GM15510 (cell line): ENCODE data around the gene DTX1.

Source experiments
- POLR2A ChIP-seq: IDR thresholded peaks from 3 replicates; pipeline ENCODE4 v1.6.1; 2011; ENCODE audit warnings: borderline replicate concordance; ENCODE audit not compliant: insufficient read length; ENCODE audit errors: extremely low read depth

DTX1 gene

DNA sequence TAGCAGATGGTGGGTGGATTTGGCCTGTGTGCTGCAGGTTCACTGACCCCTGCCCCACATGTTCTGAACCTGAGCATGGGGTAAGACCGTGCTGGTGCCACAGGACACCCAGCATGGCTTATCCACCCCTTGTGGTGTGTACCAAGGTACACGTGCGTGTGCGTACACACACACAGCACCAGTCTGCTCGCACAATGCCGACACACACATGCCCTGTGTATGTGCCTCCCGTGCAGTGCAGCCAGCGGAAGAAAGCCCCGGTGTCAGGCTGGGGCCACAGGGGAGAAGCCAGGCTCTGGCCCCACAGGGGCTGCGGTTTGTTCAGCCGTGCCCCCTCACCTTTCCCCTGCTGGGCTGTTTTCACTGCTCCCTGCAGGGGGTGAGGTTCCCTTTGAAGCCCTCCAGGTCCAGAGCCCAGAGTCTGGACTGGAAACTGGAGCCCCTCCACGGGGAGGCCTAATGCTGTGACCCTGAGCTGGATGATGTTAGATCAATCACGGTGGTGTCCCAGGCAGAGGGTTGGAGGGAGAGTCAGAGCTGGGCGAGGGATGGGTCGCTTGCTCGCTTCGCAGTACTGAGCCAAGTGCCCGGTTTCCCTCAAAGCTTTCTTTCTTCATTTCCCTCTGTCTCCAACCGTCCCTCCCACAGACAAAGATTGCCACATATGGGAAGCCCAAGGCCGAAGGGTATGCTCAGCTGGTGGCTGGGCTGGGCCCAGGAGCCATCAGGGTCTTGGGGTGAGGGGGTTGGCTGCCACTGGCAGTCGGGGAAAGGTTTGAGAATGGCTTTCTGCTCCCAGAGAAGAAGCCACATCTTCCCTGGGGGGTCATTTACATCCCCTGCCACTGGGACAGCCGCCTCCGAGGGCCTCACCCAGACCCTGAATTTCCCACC is 6.2 kb downstream of the DTX1 start:
- no peak for TF ChIP-seq POLR2A

DNA sequence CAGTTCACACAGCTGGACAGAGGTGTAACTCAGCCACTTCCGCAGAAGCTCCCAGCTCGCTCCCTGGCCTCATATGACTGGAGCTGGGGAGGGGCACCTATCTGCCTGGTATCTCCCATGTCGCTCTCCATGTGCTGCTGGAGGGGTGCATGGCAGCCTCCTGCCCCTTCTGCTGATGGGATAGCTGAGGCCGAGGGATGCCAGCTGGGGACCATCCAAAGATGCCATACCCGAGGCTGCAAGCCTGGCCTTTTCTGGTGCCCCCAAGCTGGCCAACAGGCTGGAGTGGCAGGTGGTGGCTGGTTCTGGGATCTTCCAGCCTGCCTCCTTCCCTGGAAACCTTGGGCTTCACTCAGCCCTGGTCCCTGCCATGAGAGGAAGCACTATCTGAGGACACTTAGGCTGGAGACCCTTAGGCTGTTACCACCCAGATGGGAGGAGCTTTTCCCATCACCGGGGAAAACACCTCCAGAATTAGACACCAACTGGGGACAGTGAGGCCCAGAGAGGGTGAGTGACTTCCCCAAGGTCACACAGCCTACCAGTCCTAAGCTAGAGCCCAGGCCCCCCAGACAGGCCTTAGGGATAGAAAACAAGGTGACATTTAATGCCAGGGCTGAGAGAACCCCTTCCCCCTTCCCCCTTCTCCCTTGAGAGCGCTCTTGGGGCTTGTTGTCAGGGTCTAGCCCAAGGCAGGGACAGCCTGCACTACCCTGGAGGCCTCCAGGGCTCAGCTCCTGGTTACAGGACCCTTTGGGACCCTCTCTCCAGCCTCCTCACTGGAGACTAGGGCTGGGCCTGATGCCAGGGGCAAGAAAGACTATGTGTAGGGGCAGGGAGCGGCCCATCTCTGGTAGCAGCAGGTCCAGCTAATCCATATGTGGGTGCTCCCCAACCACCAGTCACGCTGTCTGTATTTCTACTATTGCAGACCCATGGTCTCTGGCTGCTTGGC is 7.1 kb downstream of the DTX1 start:
- no peak for TF ChIP-seq POLR2A

DNA sequence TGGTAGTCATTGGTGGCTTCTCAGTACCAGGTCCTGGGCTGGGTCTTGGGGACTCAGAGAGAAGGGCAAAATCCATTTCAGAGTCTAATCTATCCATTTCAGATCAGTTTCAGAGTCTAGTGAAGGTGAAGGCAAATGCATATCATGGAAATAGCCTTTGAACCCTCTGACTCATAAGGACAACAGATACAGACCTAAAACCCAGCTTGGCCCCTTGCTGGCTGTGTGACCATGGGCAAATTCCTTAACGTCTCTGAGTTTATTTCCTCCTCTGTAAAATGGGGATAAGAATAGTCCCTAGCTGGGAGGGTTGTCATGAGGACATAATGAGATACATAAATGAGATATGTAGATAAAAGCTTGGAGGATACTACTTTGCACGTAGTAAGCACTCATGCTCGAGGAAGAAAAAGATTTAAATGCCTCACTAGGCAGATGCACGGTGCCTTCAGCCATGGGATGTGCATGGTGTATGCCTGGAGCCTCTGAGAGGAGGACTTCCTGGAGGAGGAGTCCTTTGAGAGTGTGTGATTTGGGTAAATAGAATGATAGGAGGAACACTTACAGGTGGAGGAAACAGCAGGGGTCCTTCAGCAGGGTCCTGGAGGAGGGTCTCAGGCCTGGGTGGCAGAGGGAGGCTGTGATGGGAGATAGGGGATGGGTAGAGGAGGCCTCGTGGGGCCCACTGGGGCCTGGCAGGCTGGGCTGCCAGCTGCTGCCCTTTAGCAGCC is 8.0 kb downstream of the DTX1 start:
- no peak for TF ChIP-seq POLR2A

DNA sequence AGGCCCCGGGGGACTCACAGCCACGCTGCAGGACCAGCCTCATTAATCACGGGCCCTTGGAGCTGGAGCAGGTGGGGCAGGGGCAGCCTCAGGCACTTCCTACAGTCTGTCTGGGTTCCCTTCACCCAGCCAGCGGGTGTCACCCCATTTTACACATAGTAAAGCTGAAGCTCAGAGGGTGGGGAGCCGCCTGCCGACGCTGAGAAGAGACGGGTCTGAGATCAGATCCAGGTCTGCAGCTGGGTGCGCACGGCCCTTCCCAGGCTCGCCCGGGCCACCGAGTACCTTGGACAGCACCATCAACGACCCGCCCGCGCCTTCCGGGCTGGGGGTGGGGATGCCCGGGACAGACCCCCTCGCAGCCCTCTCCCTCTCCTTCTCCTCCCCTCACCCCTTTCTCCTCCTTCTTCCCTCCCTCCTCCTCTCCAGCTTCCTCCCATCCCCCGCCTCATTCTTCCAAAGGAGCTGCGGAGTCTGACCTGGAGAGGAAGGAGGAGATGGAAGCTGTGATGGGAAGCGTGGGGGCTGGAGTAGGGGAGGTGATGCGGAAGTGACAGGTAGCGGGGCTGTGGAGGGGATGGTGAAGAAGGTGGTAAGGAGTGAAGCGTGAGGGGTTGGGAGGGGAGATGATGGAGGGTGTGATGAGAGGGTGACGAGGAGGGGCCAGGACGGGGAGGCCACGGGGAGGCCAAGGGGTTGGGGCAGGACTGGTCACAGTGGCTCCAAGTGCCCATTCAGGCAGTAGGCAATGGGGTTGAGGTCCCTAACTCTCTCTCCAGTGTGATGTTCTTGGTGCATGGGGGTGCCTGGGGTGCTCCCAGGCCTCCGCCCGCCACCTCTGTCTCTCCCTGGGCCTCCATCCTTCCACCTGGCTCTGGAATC is 8.8 kb downstream of the DTX1 start:
- no peak for TF ChIP-seq POLR2A

DNA sequence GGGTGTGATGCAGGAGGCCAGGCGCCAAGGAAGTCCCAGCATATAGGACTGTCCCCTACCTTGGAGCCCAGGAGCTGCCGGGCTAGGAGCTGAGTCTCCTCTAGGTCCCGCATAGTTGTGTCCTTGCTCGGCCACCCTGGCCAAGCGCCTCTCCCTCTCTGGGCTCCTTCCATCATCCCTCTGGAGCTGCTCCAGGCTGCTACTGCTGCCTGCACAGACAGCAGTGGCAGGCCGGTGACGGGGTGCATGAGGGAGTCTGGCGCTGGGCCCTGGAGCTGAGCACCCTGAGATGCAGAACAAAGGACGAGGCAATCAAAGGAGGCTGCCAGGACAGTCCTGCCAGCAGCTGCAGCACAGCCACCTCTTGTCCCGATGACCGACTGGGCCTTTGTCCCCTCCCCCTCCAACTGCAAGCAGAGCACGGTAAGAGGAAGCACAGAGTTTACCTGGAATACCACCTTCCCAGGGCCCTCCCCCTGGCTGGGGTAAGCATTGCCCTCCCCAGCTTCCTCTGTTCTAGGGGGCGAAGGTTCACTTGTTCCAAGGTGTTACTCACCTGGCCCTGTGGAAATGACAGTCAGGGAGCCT is 10.4 kb downstream of the DTX1 start:
- TF ChIP-seq POLR2A: no peak

DNA sequence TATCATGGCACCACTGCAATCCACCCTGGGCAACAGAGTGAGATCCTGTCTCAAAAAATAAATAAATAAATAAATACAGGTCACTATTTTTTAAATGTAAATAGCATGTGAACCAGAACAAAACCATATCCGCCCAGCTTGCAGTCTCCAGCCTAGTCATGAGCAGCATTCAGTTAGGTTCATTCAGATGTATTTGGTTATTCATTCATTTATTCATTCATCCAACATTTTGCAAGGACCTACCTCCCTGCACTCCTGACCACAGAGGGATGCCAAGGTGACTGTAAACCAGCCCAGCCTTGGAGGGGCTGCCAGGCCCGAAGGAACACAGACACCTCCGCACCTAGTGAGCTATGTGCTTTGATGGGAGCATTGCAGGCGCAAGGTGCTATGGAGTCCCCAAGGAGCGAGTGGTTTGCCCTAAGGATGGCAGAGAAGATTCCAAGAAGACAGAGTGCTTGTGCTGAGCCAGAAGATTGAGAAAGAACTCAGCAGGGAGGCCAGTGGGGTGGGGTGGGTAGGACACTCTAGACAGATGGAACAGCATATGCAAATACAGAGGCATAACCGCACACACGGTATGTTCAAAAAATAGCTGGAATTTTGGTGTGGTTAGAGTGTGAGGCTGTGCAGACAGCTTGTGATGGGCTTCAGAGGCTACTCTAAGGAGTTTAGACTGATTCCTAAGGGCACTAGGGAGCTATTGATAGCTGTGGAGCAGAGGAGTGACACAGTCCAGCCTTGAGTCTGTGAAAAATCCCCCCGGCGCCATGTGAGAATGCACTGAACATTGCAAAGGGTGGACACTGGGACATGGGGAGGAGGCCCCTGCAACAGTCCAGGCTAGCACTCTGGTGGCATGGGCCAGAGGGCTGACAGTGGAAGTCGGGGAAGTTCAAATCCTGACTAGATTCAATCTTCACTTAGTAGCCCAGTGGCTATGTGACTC is 11.7 kb downstream of the DTX1 start:
- no peak for TF ChIP-seq POLR2A

DNA sequence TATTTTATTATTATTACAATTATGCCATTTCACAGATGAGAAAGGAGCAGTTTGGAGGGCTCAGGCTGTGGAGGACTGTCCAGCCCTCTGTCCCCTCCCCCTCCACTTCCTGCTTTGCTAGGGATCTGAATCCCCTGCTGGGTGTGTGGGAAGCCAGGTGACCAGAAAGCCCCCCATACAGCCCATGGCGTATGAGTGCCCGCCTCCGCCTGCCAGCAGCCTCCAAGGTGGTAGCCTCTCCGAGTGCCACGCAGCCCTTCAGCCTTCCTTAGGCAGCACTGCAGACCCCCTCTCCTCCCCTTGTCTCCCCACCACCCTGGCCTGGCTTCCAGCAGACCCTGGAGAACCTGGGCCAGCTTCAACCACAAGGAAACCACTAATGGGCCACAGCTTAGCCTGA is 12.6 kb downstream of the DTX1 start:
- no peak for TF ChIP-seq POLR2A

DNA sequence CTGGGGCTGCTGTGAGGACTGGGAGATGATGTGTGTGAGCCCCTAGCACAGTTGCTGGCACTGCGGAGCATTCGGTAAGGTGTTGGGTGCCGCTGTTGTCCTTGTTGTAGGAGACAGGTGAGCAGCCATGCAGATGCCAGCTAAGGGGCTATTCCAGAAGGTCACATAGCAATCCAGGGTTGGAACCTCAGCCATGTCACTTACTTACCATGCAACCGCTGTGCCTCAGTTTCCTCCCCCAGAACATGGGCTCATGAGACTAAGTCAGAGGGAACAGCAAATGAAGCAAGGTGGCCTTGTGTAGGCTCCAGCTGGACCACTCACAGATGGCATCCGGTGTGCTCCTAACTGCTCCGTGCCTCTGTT is 13.2 kb downstream of the DTX1 start:
- TF ChIP-seq POLR2A: no peak

DNA sequence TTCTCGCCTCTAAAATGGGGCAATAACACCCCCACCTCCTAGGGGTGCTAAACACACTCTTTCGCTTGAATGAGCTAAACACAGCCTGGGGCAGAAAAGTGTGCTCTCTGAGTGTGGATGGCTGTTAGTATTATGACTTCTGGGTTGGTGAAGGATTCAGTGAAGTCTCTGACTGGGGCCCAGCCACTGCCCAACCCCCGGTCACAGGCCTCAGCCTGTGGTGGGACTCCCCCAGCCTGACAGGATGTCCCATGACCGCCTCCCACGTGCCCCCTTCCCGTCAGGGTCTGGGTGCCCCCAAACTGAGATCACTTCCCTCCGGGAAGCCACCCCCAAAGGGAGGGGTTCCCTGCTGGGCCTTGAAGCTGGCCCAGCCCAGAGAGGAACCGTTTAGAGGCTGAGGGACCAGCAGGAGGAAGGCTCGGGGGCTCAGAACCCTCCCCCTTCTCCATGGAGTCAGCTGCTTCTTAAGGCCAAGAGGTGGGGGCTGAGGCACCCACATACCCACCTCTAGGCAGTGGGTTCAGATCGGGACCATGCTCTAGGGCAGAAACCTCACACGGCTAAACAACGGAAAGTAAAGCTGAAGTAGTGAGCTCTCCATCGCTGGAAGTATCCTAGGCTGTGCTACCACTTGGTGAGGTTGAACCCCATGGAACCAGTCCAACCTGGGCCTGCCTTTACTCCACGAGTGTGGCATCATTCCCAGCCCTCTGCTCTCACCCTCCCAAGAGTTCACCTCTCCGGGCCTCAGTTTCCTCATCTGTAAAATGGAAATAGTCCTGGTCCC is 13.8 kb downstream of the DTX1 start:
- peak; percentile 10 for TF ChIP-seq POLR2A

DNA sequence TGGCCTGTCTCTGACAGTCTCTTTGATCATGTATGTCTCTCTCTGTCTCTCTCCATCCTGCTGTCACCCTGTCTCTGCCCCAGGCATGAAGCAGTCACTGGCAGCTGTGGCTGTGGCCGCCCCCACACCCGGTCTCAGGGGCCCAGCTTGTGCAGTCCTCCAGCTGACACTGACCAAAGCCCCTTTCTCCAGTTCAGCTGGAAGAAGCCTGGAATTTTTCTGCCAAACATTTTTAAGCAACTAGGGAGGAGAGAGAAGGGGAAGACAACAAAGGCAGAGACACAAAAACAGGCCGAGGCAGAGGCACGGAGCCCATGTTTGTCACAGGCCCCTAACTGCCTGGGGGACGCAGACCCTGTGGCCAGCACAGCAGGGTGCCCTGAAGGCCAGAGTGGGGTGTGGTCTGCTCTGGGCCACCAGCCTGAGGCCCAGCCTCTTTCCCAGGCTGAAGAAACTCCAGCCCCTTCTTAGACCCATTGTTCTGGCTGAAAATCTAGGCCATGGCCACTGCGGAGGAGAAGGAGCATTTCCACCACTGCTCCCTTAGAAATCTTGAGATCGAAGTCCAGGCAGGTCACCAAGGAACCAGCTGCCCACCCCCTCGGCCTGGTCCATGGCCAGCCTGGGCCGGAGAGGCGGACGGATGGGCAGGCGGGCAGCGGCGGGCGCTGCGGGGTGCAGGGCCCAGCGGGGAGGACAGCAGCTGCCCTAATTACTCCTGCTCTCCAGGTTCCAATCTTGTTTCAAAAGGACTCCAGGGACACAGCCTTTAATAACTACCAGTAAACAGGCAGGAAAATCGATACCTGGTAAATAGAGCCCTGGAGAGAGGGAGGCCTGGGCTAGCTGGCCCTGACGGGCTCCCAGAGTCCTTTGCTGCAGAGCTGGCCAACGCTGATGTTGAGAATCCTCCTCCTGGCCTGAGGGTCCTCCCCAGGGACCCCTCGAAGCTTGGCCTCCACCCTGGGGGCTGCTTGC is 14.9 kb downstream of the DTX1 start:
- TF ChIP-seq POLR2A: no peak

DNA sequence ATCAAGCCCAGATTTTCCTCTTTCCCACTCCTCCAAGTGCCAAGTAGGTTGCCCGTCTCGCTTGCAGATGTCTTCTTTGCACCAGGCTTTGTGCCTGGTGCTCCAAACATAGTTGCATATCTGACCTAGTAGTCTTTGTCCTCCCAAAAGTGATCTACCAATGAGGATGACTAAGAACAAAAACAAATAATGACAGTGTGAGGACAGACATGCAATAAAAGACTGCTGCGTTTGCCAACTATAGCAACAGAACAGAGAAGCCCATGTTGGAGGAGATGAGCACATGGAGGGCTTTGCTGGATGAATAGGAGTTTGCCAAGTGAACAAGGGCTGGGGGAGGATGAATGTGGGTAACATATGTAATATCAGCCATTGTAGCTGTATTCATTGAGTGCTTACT is 15.6 kb downstream of the DTX1 start:
- TF ChIP-seq POLR2A: no peak

DNA sequence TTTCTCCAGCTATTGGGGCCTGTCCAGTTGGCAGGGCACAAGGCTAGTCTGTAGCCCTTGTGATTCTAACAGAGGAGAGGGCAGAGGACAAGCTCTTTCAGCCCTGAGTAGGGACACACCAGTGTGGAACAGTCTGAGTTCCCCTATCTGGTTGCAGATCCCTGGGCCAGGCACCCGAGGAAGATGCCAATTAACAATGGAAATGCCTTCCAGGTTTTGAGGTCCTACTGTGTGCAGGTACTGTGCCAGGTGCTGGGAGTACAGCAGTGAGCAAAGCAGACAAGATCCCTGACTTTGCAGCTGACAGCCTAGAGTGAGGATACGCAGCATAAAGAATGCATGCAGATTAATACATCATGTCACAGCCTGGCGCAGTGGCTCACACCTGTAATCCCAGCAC is 17.1 kb downstream of the DTX1 start:
- TF ChIP-seq POLR2A: no peak
